GM18520 (cell line): ENCODE measurements around the gene LAMC2.
"Not testable (repeated sequence)": the region's sequence is repeated elsewhere in the genome, so short reads cannot be mapped to it uniquely, and the experiment has no call there.

Experiments used
- ATAC-seq: cut with Tn5 transposase; IDR thresholded peaks from one replicate; pipeline ENCODE4 v1.9.1; 2021; ENCODE audit not compliant: unreplicated experiment

The LAMC2 gene

DNA sequence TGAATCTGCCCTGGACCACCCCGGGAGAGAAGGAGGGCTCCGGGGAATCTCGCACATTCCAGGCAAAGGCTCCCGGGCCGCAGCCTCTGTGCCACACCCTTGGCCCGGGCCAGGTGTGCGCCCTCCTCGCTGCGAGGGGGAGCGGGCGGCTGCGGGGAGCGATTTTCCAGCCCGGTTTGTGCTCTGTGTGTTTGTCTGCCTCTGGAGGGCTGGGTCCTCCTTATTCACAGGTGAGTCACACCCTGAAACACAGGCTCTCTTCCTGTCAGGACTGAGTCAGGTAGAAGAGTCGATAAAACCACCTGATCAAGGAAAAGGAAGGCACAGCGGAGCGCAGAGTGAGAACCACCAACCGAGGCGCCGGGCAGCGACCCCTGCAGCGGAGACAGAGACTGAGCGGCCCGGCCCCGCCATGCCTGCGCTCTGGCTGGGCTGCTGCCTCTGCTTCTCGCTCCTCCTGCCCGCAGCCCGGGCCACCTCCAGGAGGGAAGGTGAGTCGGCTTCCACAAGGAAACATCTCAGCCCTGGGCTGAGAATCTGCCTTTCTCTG lies at the start of gene LAMC2:
Gene LAMC2 (plus strand): TSS at position 324 of the 550 bp plus-strand sequence. CDS start 89 bp downstream, at position 413.
- ATAC-seq = no peak

DNA sequence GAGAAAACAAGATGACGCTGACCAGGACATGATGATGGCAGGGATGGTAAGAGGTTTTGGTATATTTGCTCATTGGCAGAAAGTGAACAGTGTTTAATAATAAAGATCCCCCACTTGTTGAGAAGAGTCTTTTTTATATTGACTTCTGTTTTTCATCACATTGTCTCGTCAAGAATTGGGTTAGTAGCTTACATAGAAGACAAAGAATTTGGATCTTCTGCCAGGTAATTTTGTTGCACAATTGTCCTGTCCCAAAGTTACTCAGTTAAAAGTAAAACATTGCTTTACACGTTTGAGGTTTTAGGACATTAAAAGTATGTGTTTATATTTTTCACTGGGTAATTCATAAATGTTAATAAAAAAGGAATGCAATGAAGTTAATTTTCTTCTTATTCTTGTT lies 48.3 kb upstream of the LAMC2 start:
- ATAC-seq = no peak

DNA sequence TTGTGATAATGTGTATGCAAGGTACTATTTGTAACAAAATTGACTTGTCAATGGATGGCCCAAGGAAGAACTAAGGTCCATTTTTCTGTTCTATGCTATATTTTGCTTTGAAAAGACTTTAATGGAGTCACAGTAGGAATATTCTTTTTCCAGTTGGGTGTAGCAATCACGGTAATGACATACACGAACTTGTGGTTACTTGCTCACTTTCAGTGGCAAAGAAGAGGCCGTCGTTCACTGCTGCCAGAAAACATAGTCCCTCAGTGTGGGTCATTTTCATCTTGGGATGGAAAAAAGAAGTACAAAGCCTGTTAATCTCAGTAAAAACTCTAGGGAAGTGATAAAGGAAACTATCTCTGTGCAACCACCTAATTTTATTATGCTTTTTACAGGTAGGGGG lies 47.8 kb upstream of the LAMC2 start:
- ATAC-seq = no peak

DNA sequence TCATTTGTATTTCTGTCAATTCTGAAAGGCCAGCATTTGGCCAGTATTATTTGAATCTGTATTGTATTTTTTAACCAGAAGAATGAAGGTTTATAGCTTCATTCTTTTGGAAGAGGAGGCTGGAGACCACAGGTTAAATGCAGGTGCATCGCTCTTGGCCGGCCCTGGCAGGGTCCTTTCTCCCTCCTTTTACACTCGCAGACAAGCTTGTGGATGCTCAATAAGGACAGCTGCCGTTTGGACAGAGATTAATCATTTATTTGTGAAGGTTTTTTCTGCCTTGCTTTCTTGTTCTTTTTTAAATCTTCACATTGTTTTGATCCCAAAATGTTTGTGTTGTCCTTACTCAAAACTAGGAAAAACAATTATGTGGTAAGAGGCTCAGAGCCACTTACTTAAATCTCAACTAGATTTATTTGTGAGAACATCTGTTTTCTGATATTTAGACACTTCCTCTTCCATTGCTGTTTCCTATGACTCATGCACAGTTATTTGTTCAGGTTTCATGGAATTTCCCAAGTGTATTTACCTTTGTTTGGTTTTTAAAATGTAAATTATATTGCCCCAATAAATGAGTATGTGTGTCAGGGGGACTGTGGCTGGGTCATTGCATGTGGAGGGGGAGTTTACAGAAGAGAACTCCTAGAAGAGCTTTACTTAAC lies 46.7 kb upstream of the LAMC2 start:
- no peak for ATAC-seq

DNA sequence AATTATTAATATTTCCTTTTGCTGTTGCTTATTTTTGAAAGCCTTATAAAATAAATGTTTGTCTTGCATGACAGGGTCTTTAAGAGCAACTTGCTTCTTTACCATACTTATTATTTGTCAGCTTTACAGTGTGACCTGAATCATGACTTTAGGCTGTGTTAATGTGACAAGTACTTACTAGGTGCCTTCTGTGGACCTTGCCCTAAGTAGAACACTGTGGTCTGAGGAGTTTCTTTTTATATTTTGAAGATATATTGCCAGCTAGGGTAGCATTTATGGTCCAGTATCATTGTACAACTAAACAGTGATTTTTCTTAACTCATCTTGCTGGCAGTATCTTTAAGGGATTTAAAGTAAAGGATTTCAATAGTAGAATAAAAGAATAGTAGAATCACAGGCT lies 45.4 kb upstream of the LAMC2 start:
- no peak for ATAC-seq

DNA sequence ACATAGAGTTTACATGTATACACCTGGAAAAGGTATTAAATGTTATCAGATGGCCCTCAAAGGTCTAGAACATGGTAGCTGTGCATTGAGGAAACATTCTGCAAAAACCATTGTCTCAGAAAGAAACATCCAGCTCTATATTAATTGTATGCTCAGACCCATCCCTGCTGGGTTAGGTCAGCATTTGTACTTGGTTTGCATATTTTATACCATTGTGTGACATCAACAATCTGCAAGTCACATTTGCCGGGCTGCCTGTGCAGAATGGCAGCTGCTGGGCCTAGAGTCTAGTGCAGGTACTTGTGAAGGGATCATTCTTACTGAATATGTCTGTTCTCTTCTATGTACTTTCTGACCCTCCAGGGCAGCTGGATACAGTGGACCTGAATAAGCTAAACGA lies 43.9 kb upstream of the LAMC2 start:
- no peak for ATAC-seq

DNA sequence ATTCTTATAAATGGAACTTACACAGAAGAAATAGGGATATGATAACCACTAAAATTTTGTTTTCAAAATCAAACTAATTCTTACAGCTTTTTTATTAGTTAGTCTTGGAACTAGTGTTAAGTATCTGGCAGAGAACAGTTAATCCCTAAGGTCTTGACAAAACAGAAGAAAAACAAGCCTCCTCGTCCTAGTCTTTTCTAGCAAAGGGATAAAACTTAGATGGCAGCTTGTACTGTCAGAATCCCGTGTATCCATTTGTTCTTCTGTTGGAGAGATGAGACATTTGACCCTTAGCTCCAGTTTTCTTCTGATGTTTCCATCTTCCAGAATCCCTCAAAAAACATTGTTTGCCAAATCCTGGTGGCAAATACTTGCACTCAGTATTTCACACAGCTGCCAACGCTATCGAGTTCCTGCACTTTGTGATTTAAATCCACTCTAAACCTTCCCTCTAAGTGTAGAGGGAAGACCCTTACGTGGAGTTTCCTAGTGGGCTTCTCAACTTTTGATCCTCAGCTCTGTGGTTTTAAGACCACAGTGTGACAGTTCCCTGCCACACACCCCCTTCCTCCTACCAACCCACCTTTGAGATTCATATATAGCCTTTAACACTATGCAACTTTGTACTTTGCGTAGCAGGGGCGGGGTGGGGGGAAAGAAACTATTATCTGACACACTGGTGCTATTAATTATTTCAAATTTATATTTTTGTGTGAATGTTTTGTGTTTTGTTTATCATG lies 42.3 kb upstream of the LAMC2 start:
- ATAC-seq = no peak

DNA sequence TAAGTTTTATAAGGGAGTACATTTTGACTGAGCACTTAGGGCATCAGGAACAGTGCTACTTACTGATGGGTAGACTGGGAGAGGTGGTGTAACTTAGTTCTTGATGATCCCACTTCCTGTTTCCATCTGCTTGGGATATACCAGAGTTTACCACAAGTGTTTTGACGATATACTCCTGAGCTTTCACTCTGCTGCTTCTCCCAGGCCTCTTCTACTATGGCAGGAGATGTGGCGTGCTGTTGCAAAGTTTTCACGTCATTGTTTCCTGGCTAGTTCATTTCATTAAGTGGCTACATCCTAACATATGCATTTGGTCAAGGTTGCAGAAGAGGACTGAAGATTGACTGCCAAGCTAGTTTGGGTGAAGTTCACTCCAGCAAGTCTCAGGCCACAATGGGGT lies 41.3 kb upstream of the LAMC2 start:
- ATAC-seq = no peak

DNA sequence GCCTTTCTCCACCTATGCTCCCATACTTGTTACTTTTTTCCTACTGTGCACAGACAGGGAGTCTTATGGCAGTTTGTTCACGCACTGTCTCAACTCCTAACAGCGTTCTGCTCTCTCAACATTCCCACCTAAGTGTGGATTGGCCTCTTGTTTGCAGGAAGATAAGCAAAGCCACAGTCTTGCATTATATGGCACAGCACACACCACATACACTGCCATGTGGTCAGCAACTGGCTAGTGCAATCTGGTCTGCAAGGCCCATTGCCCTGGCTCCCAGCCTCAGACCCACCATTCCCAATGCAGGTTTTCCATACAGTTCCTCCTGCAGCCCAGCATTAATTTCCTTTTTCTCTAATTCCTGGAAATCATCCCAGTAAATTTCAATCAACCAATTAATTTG lies 38.3 kb upstream of the LAMC2 start:
- no peak for ATAC-seq

DNA sequence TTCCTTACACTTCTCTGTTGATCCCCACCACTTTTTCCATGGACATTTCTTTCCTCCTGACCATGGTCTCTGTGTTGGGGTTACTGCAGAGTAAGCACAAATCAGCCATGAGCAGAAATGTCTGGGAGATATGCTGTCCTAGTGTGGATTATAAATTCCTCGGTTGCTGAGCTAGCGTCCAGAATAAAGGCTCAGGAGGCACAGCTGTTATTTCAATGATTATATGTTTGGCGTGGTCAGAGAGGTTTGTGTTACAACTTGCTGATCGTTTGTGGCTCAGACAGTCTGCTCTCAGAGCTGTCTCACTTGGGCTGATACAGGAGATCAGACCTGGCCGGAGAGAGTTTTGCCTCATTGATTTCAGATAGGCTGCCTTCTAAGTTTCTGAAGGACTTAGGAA lies 37.5 kb upstream of the LAMC2 start:
- no peak for ATAC-seq

DNA sequence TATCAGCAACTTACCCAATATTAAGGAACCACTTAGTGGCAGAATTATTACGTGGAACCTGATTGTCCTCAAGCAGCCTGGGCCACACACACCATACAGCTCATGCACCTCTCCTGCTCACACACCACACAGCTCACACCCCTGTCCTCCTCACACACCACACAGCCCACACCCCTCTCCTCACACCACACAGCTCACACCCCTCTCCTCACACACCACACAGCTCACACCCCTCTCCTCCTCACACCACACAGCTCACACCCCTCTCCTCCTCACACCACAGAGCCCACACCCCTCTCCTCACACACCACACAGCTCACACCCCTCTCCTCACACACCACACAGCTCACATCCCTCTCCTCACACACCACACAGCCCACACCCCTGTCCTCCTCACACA lies 36.8 kb upstream of the LAMC2 start:
- ATAC-seq = no peak

DNA sequence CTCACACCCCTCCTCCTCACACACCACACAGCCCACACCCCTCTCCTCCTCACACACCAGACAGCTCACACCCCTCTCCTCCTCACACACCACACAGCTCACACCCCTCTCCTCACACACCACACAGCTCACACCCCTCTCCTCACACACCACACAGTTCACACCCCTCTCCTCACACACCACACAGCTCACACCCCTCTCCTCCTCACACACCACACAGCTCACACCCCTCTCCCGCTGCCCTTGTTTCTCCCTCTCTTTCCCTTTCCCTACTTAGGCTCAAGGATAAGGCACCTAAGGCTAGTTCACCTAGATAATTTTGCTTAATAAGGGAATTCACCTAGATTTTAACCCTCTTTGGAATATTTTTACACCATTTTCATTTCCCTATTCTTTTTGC lies 36.0 kb upstream of the LAMC2 start:
- not testable (repeated sequence) for ATAC-seq

DNA sequence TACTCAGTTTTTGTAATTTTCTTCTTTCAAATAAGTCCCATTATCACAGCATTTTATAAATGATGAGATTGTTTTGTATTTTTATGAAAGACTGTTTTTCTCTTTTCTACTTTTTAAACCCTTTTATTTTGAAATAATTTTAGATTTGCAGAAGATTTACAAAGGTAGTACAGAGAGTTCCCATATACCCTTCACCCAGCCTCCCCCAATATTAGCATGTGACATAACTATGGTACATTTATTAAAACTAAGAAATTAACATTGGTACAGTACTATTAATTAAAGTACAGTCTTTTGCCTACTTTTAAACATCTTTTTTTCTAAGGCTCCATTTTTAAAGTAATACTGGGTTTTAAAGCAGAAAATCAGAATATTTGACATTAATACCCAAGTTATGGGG lies 35.6 kb upstream of the LAMC2 start:
- no peak for ATAC-seq

DNA sequence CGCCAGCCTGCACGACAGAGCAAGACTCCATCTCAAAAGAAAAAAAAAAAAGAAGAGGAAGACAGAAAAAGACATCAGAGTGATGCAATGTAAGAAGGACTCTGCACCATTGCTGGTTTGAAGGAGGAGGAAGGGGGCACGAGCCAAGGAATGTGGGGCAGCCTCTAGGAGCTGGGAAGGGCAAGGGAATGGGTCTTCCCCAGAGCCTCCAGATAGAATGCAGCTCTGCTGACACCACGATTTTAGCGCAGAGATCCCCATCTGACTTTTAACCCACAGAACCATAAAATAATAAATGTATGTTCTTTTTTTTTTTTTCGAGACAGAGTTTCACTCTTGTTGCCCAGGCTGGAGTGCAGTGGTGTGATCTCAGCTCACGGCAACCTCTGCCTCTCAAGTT lies 33.9 kb upstream of the LAMC2 start:
- no peak for ATAC-seq

DNA sequence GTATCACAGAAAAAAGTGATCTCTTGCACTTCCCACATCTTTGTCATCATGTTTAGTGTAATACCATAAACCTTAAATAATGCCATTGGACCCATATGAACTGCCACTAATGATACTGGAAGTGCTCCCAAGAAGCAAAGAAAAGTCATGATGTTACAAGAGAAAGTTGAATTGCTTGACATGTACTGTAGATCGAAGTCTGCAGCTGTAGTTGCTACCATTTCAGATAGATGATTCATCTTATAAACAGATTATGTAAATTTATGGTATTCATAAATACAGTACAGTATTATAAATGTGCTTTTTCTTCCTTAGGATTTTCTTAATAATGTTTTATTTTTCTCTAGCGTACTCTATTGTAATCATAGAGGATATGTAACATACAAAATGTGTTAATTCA lies 30.1 kb upstream of the LAMC2 start:
- no peak for ATAC-seq

DNA sequence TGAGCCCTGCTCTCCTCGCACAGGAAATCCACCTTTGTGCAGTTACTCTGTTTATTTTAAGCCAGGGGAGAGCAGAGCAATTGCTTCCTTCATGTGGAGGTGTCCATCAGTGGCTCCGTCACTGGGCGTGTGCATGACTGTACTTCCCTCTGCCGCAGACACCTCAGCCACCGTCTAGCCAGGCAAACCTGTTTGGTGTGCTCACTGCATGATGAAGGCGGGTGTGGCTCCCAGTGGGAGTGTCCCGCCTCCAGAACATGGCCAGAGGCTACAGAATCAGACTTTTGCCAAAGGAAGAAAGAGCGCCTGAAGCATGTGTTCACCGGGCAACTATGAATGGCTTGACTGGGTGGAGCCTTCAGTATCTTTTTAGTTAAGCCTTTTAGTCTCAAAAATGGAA lies 26.1 kb upstream of the LAMC2 start:
- no peak for ATAC-seq

DNA sequence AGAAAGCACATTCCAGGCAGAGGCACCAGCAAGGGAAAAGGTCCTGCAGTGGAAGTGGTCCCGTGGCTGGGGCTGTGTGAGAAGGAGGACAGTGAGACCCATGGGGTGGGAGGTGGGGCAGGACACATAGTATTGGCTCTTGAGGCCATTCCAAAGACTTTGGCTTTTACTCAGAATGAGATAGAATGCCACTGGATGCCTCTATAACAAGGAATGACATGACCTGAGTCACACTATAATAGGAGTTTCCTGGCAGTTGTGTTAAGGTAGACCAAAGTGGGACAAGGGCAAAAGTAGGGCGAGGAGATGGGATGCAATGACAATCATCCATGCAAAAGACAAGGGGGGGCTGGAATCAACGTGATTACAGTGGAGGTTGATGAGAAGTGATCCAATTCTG lies 24.7 kb upstream of the LAMC2 start:
- no peak for ATAC-seq

DNA sequence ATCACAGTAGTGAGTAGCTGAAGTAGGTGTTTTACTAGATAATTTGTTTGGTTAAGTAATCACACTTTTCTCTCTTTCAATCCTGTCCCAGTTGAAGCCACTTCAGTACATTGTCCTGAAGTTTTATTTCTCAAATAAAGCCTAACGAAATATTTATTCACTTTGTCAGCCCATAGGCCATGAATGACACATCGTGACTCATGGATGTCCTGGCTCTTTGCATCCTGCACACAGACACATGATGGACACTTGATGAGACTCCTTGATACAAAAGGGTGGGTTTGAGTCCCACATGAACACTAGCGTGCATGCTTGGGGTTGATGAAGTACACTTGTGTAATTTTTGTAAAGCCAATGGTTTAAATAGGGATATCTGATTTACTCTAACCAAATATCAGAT lies 22.7 kb upstream of the LAMC2 start:
- ATAC-seq = no peak

DNA sequence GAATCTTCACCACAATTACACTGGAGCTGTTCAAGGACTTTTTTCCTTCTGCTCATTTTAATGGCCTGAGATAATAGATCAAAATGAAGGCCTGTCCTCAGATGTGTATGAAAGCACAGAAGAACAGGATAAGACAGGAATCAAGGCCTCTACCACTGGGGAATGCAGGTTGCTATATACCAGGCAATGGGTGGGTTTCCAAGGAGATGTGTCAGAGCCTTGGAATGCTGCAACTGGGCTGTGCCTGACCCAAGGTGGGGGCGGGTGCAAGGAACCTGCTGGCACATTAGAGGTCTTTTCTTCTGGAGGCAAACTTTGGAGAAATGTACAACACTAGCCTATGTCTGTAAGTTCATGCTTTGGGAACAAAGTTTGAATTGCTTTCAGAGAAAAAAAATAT lies 21.7 kb upstream of the LAMC2 start:
- ATAC-seq = no peak

DNA sequence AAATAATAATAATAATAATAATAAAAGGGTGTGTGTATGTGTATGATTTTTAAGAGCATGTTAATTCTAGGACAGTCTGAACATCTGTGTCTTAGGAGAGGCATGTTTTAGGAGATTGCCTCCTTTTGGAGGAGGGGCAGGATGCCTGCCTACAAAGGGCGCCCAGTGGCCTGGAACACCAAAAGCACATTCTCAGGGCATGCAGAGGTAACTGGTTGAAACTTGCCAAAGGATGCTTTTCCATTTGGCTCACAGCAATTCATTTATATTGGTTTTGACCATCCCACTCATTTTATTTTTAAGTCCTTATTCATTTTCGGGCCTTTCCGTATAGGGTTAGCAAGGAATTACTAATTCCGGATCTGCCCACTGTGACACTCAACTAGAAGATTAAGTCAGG lies 21.1 kb upstream of the LAMC2 start:
- ATAC-seq = no peak

DNA sequence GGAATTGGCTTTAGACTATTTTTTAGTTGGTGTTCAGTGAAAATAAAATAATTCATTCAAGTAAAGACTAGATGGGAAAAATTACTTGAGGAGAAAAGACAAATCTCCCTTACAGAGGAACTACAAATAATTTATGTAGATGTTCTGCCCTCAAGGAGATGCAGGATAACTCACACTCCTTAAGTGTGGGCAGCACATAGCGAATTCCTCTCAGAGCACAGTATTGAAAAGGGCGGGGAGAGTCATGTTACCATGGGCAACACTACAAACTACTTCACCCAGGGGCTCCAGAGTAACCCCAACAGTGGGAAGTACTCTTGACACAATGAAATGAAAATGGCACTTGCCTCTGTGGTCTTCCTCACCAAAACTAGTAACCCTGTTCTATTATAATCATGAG lies 20.6 kb upstream of the LAMC2 start:
- ATAC-seq = no peak

DNA sequence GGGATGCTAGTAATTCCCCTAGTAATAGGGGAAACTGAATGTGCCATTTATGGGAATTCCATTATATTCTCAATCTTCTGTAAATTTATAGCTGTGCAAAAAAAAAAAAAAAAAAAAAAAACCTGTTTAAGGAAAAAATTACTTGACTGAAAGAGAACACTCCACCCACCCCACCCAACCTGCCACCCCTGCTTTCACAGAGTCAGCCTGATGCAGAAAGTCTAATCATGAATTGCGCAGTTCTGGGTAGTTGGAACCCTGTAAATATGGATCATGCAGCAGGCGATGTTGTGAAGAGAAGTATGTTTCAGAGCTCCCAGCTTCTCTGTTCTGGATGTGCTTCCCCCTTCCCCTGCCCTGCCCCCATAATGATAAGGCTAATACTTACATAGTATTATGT lies 19.6 kb upstream of the LAMC2 start:
- ATAC-seq = no peak

DNA sequence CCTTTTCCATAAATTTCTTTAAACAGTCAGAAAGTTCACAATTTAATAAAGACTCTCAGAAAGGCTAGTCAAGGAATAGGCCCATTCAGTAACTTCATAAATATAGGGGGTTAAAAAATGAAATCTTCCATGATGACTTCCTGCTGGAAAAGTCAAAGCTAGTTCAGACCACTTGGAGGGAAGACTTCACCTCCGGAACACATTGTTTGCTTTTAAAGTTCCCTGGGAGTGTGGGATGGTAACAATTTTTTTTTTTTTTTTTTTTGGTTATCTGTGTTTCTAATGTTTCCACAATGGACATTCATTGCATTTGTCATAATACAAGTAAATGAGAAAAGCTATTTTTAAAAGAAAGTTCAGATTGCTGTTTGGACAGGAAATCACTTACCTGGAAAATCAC lies 18.4 kb upstream of the LAMC2 start:
- ATAC-seq = no peak
